Endothelial cell (in vitro differentiated cells): ENCODE results near the gene DPP10. TPM values are rescaled to one million over a fixed set of nuclear protein-coding genes. Genes with fewer than 3 reads are reported as not detected.

Source experiments
- DNase-seq: peaks from one replicate; pipeline ENCODE4 v3.0.0; 2021; ENCODE audit warnings: low spot score
- H3K27ac Mint-ChIP-seq: one replicate; pipeline ENCODE4 v1.8.0; 2021; ENCODE audit warnings: mixed read lengths, inconsistent platforms; ENCODE audit not compliant: unreplicated experiment
- H3K27me3 Mint-ChIP-seq: one replicate; pipeline ENCODE4 v1.8.0; 2021; ENCODE audit warnings: mild to moderate bottlenecking, moderate library complexity, mixed read lengths, inconsistent platforms; ENCODE audit not compliant: unreplicated experiment
- H3K36me3 Mint-ChIP-seq: one replicate; pipeline ENCODE4 v1.8.0; 2021; ENCODE audit warnings: mild to moderate bottlenecking, low read depth, mixed read lengths, inconsistent platforms; ENCODE audit not compliant: unreplicated experiment
- H3K4me1 Mint-ChIP-seq: one replicate; pipeline ENCODE4 v1.8.0; 2021; ENCODE audit warnings: mild to moderate bottlenecking, mixed read lengths, inconsistent platforms; ENCODE audit not compliant: unreplicated experiment
- H3K4me3 Mint-ChIP-seq: one replicate; pipeline ENCODE4 v1.8.0; 2021; ENCODE audit warnings: mild to moderate bottlenecking, mixed read lengths, inconsistent platforms; ENCODE audit not compliant: unreplicated experiment
- H3K9me3 Mint-ChIP-seq: one replicate; pipeline ENCODE4 v1.8.0; 2021; ENCODE audit warnings: mixed read lengths, inconsistent platforms; ENCODE audit not compliant: unreplicated experiment
- total RNA-seq: library from RNA; stranded (reverse); fragmentation: NEBNext Ultra II Directional; extraction: Animal tissue kit (Norgen Biotek cat#: 25700); gene quantifications from one replicate; pipeline ENCODE4 v1.2.1, GENCODE V29; 2021; ENCODE audit not compliant: unreplicated experiment
- TF ChIP-seq, protein P1 (sequence below): fragments of 200-600 bp; sonication (generic); IDR thresholded peaks from one replicate; pipeline ENCODE4 v1.5.0; 2021; ENCODE audit warnings: antibody characterized with exemption; ENCODE audit not compliant: unreplicated experiment

Gene DPP10
- total RNA-seq, 1 donor from 2014 or later = 3.3 TPM

DNA sequence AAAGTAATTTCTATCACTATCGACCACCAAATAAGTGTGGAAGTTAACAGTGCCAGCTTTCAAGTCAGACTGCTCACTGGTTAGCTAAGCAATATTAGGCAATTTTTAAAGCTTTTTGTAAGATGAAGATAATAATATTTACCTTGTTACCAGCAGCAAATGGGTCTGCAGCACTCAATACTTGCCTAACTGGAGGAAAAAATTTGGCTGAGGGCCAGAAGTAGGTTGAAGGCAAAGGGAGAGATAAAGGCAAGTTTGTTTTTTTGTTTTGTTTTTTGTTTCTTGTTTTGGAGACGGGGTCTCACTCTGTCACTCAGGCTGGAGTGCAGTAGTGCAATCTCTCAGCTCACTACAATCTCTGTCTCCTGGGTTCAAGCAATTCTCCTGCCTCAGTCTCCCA, 675.9 kb downstream of the DPP10 start:
- DNase-seq = no peak
- TF ChIP-seq, protein P1, sequence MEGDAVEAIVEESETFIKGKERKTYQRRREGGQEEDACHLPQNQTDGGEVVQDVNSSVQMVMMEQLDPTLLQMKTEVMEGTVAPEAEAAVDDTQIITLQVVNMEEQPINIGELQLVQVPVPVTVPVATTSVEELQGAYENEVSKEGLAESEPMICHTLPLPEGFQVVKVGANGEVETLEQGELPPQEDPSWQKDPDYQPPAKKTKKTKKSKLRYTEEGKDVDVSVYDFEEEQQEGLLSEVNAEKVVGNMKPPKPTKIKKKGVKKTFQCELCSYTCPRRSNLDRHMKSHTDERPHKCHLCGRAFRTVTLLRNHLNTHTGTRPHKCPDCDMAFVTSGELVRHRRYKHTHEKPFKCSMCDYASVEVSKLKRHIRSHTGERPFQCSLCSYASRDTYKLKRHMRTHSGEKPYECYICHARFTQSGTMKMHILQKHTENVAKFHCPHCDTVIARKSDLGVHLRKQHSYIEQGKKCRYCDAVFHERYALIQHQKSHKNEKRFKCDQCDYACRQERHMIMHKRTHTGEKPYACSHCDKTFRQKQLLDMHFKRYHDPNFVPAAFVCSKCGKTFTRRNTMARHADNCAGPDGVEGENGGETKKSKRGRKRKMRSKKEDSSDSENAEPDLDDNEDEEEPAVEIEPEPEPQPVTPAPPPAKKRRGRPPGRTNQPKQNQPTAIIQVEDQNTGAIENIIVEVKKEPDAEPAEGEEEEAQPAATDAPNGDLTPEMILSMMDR = no peak
- Mint-ChIP-seq H3K36me3 (no peaks in the 10 kb centered on the region), H3K4me3 (no peak overlapping the region), H3K27me3 (no peaks in the 10 kb centered on the region), H3K4me1 (no peaks in the 10 kb centered on the region), H3K9me3 (no peaks in the 10 kb centered on the region), H3K27ac (no peak overlapping the region)

DNA sequence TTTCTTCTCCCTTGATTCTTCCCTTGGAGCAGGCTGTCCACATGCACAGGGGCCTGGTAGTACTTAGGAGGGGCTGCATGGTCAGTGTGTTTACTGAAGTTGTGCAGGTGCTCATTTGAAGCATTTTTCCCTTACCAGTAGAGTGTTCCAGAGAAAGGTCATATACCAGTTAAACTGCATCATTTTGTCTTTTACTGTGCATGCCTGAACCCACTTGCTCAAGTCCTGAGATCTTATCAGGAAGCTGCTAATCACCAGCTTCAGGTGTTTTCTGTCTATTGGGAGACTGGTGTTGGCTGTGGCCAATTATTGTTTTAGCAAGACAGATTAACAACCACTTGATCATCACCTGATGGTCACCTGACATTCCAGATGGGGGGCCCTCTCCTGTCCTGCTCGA, 676.6 kb downstream of the DPP10 start:
- no peak overlapping the region for H3K27ac Mint-ChIP-seq
- no peaks in the 10 kb centered on the region for H3K36me3 Mint-ChIP-seq
- H3K27me3 Mint-ChIP-seq = no peaks in the 10 kb centered on the region
- TF ChIP-seq, protein P1 = no peak
- DNase-seq = no peak
- no peak overlapping the region for H3K4me3 Mint-ChIP-seq
- H3K4me1 Mint-ChIP-seq = no peaks in the 10 kb centered on the region
- H3K9me3 Mint-ChIP-seq = no peaks in the 10 kb centered on the region

DNA sequence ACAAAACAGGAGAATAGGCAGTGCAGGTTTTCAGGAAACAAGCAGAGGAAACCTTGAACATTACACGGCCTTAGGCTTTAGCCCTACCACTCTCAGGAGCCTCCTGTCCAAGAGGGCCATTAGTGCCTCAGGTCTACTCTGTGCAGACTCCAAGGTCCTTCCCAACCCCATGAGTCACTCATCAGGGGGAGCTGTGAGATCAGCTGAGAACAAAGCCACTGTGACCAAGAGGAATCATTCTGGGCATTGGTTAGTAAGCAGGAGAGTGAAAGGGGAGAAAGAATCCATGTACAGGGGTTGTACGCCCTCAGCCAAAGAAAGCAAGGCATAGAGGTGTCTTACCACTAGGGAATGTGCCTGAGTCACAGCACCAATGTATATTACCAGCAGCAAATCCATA, 680.3 kb downstream of the DPP10 start:
- H3K4me1 Mint-ChIP-seq = no peaks in the 10 kb centered on the region
- no peak overlapping the region for H3K4me3 Mint-ChIP-seq
- H3K36me3 Mint-ChIP-seq = no peaks in the 10 kb centered on the region
- no peak for DNase-seq
- no peak overlapping the region for H3K27ac Mint-ChIP-seq
- no peaks in the 10 kb centered on the region for H3K27me3 Mint-ChIP-seq
- TF ChIP-seq, protein P1 = no peak
- no peaks in the 10 kb centered on the region for H3K9me3 Mint-ChIP-seq

DNA sequence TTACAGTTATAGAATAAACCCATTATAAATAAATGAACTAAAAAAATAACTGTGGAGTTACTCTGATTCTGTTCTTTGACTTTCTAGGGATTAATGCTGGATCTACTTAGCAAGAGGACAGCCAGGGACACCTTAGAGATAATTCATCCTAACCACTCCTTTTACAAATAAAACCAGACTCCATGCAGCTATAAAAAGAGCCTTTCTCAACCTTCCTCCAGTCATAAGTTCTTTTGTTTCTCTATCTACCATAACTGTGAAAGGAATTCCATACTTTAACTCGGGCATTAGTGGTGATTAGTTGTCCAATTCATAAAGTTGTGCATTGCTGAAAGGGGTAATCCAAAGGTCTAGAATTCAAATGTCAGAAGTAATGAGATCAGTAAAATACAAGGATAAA, 682.4 kb downstream of the DPP10 start:
- H3K36me3 Mint-ChIP-seq = no peaks in the 10 kb centered on the region
- TF ChIP-seq, protein P1 = no peak
- no peaks in the 10 kb centered on the region for H3K4me1 Mint-ChIP-seq
- no peak for DNase-seq
- no peak overlapping the region for H3K4me3 Mint-ChIP-seq
- H3K9me3 Mint-ChIP-seq = no peaks in the 10 kb centered on the region
- H3K27ac Mint-ChIP-seq = no peak overlapping the region
- H3K27me3 Mint-ChIP-seq = no peaks in the 10 kb centered on the region

DNA sequence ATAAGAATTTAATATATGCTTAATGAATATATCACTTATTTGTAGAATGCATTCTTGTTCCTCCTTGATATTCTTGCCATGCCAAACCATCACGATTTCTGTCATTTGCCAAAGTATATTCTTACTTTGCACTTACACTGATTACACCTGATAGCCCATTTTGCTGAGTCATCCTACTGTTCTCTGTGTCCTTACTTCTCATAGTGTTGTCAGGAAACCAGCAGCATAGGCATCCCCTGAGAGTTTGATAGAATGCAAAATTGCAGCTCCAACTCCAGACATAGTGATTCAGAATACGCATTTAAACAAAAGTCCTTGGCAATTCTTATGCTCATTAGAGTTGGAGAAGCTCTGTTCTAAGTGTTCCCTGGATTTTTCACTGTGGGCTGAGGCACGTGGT, 687.1 kb downstream of the DPP10 start:
- no peaks in the 10 kb centered on the region for H3K27me3 Mint-ChIP-seq
- no peak overlapping the region for H3K27ac Mint-ChIP-seq
- no peaks in the 10 kb centered on the region for H3K4me1 Mint-ChIP-seq
- H3K4me3 Mint-ChIP-seq = no peak overlapping the region
- TF ChIP-seq, protein P1 = no peak
- H3K9me3 Mint-ChIP-seq = no peaks in the 10 kb centered on the region
- H3K36me3 Mint-ChIP-seq = no peaks in the 10 kb centered on the region
- DNase-seq = no peak
